GM21381 (cell line): ENCODE measurements around the gene COP1.
"Not testable (repeated sequence)": the region's sequence is repeated elsewhere in the genome, so short reads cannot be mapped to it uniquely, and the experiment has no call there.

Experiments
- ATAC-seq: cut with Tn5 transposase; IDR thresholded peaks from one replicate; pipeline ENCODE4 v1.9.1; 2021; ENCODE audit warnings: mild to moderate bottlenecking, moderate library complexity; ENCODE audit not compliant: unreplicated experiment

Gene COP1

DNA sequence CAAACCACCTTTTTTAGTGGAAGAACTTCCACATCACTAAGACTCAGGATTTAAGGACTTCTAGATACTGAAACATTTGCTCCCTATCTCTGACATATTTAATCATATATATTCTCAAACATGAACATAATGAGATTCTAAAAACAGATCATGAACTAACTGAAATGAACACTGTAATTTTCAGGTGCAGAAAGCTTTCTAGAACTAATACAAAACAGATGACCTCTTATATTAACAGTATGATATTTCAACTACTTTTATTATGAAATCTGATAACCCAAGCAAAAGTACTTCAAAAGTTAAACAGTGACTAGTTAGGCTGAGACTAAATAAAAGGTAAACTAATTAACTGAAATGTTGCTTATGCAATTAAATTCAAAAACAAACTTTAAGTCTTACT is 157.5 kb downstream of the COP1 start:
- ATAC-seq = no peak

- ATAC-seq = no peak
These were observed 160.2 kb downstream of the COP1 start for GRCh38 chr1:176046926-176047325.

GRCh38 chr1:176043537-176043936 is 163.5 kb downstream of the COP1 start:
- no peak for ATAC-seq

DNA sequence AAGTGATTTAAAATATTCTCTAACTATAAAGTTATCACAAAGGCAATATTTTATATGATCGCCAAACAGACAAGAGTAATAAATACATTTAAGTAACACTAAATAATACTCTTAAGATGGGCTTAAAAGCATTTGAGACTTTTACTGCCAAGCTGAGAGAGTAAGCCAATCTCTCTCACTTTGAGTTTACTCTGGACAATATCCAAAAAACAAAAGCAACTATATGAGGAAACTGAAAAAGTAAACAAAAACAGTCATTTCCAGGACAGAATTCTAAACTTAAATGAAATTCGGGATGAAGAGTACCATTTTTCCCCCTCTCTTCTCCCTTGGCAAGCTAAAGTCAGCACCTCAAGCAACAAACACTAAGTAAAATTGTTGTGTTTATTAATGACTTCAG is 173.2 kb downstream of the COP1 start:
- no peak for ATAC-seq

- no peak for ATAC-seq
These were observed 173.6 kb downstream of the COP1 start for GRCh38 chr1:176033474-176033873.

- no peak for ATAC-seq
These were observed 174.9 kb downstream of the COP1 start for GRCh38 chr1:176032040-176032645.

DNA sequence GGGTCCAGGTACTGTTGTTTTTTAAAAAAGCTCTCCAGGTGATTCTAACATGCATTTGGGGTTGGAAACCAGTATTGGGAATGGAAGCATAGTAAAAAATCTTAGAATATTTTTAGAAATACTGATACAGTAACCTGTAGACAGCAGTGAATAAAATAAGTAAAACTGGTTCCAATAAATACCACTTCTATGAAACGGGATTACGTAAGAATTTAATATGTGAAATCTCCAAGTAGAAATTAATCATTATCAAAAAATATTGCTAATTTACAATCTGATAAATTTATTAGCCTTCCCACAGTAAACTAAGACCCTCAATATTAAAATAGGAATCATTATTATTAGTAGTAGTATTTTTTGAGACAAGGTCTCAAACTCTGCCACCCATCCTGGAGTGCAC is 177.5 kb downstream of the COP1 start:
- no peak for ATAC-seq

DNA sequence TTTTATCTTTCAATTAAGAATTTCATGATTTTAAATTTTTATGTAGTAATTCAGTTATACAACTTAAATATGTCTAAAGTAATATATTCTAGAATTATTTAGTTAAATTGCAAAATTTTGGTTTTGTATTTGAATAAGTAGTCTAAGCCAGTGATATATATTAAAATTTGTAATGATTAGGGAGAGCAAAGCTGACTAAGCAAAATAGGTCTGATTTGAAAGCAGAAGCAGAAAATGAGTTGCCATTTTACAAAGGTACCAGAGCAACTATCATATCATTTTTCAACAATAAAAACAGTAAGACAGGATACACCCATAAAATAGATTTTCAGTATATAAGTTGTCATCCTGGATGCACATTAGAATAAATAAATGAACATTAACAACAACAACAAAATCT is 177.9 kb downstream of the COP1 start:
- ATAC-seq = no peak

DNA sequence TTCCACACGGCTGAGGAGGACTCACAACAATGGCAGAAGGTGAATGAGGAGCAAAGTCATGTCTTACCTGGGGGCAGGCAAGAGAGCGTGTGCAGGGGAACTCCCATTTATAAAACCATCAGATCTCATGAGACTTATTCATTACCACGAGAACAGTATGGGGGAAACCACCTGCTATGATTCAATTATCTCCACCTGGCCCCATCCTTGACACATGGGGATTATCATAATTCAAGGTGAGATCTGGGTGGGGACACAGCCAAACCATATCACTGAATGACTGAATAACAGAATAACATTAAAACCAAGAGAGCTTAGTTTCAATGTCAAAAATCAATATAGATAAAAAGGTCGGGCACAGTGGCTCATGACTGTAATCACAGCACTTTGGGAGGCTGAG is 179.2 kb downstream of the COP1 start:
- ATAC-seq = not testable (repeated sequence)

GRCh38 chr1:176022574-176022973 is 184.5 kb downstream of the COP1 start:
- ATAC-seq = no peak

DNA sequence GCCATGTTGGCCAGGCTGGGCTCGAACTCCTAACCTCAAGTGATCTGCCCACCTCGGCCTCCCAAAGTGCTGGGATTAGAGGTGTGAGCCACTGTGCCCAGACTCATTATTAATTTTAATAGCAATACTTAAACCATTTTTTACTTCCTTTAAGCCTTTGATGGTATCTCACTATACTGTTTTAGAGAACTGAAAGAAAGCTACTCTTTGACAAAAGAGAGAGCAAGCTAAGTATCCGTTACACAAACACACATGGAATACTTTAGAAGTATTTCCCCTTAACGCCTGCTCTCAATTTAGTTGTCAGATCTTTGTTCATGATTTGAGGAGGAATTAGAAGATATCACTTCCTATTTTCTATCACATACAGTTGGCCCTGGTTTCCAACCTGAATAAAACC is 189.4 kb downstream of the COP1 start:
- no peak for ATAC-seq

- ATAC-seq = no peak
These were observed 197.1 kb downstream of the COP1 start for GRCh38 chr1:176009951-176010350.

DNA sequence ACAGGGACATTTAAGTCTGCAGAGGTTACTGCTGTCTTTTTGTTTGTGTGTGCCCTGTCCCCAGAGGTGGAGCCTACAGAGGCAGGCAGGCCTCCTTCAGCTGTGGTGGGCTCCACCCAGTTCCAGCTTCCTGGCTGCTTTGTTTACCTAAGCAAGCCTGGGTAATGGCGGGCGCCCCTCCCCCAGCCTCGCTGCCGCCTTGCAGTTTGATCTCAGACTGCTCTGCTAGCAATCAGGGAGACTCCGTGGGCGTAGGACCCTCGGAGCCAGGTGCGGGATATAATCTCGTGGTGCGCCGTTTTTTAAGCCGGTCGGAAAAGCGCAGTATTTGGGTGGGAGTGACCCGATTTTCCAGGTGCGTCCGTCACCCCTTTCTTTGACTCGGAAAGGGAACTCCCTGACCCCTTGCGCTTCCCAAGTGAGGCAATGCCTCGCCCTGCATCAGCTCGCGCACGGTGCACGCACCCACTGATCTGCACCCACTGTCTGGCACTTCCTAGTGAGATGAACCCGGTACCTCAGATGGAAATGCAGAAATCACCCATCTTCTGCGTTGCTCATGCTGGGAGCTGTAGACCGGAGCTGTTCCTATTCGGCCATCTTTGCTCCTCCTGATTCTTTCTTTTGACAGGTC is 199.2 kb downstream of the COP1 start:
- not testable (repeated sequence) for ATAC-seq

- not testable (repeated sequence) for ATAC-seq
These were observed 212.4 kb downstream of the COP1 start for GRCh38 chr1:175994660-175995059.

- not testable (repeated sequence) for ATAC-seq
These were observed 214.3 kb downstream of the COP1 start for GRCh38 chr1:175992825-175993224.

DNA sequence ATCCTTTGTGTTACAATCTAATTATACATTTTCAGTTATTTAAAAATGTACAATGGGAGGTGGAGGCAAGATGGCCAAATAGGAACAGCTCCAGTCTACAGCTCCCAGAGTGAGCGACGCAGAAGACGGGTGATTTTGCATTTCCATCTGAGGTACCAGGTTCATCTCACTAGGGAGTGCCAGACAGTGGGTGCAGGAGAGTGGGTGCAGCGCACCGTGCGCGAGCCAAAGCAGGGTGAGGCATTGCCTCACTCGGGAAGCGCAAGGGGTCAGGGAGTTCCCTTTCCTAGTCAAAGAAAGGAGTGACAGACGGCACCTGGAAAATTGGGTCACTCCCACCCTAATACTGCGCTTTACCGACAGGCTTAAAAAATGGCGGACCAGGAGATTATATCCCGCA is 214.9 kb downstream of the COP1 start:
- ATAC-seq = not testable (repeated sequence)

DNA sequence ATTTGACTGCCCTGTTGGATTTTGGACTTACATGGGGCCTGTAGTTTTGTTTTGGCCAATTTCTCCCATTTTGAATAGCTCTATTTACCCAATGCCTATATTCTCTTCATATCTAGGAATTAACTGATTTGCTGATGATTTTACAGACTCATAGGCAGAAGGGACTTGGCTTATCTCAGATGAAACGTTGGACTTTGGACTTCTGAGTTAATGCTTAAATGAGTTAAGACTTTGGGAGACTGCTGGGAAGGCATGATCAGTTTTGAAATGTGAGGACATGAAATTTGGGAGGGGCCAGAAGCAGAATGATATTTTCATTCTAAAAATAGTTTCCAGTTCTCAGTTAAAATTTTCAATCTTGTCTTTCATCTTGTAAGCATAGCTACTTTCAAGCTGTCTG is 222.3 kb downstream of the COP1 start:
- ATAC-seq = no peak

- ATAC-seq = no peak
These were observed 222.9 kb downstream of the COP1 start for GRCh38 chr1:175984057-175984812.

DNA sequence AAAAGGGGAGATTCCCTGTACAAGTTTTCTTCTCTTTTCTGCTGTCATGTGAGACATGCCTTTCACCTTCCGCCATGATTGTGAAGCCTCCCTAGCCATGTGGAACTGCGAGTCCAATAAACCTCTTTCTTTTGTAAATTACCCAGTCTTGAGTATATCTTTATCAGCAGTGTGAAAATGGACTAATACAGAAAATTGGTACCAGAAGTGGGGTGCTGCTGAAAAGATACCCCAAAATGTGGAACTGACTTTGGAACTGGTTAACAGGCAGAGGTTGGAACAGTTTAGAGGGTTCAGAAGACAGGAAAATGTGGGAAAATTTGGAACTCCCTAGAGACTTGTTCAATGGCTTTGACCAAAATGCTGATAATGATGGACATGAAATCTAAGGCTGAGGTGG is 223.7 kb downstream of the COP1 start:
- not testable (repeated sequence) for ATAC-seq

GRCh38 chr1:175981128-175981527 is 226.0 kb downstream of the COP1 start:
- no peak for ATAC-seq

DNA sequence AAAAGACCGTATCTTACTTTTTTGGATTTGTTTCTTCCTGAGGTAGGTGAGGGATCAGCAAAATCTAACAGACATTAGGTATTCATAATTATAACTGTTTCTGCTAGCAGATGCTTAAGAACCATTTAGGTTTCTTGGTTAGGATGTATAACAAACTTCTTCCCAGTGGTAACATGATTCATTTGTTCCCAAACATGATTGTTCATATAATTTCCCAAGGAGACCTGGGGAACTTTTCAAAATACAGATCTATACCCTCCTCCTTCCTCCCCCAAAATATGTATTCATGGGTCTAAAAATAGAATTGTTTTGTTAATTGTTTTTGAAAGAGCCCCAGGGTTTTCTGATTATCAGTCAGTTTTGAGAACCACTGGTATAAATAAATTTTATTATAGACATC is 228.2 kb downstream of the COP1 start:
- ATAC-seq = no peak

- ATAC-seq = no peak
These were observed 228.6 kb downstream of the COP1 start for GRCh38 chr1:175978476-175978875.
